ENCODE results near the gene SPAG9.
"Not testable (repeated sequence)": the region's sequence is repeated elsewhere in the genome, so short reads cannot be mapped to it uniquely, and the experiment has no call there.

Gene SPAG9

DNA sequence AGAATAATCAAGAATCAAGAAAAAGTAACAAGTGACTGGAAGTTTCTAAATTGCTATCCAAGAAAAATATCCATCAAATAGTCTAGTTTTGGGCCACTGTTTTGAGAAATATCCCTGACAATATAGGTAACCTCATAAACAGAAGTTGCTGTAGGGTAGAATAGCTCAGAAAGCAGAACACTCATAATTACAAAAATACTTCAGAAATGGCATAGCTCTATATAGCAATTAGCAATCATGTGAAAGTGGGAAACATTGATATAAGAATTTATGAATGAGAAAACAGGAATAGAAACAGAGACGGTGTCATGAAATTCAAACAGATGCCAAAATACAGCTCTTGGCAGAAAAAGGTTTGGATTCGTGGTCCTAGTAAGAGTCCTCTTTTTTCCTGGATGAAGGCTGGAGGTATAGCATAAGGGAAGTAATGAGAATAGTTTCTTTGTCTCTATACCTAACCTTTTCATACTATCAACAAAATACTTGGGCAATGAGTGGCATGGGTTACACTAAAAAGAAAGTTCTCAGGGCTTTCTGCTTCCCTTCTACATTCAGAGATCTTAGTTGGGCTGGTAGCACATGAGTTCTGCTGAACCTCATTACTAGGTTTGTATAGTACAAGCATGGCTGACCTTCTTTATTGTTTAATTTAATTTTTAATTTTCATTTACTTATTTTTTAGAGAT lies 33.5 kb downstream of the SPAG9 start:
- no peak for DNase-seq

DNA sequence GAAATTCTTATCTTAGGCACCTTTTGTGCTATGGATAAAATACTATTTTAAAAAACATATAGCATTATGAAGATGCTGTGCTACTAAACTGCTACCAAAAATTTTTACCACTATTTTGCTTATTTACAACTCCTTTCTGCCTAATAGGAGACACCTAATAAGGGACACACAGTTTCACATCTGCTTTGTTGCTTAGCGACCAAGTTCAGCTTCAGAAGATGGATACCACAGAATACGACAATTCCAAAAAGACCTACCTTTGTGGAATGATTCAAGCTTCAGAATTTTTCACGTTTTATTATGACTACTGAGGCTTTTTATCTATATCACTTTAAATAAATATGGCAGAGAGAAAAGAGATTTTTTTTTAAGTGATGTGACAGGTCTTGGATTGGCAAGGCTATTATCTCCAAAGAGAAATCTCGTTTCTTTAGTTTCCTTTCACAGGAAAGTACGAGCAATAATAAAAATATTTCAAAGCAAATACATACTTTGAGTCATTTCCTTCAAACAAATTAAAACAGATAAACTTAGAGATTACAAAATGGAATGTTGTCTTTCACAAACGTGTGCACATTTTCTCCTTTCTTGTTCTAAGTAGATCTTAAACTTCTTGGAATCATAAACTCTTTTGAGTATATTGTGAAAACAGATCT lies 35.4 kb downstream of the SPAG9 start:
- no peak for DNase-seq

DNA sequence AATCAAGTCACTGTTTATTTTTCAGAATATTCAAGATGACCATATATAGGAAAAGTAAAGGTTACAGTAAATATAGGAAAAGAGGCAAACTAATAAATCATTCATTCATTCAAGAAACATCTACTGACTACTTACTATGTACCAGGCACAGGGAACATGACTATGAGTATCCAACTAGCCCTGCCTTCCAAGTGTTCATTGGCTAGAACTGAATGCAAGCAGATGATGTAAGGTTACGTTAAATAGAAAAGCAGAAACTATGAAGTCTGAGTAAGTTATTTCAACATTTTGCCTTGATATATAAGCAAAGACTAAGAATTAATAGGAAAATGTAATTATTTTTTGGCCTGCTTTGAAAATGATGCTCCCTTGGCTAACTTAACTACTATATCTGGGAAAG lies 36.7 kb downstream of the SPAG9 start:
- no peak for DNase-seq

DNA sequence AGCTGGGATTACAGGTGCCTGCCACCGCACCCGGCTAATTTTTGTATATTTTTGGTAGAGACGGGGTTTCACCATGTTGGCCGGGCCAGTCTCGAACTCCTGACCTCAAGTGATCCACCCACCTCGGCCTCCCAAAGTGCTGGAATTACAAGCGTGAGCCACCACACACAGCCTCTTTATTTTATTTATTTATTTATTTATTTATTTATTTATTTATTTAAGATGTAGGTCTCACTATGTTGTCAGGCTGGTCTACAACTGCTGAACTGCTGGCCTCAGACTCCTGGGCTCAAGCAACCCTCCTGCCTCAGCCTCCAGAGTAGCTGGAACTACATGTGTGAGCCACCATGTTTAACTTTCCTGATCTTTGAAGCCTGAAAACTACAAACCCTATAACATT lies 37.3 kb downstream of the SPAG9 start:
- not testable (repeated sequence) for DNase-seq

DNA sequence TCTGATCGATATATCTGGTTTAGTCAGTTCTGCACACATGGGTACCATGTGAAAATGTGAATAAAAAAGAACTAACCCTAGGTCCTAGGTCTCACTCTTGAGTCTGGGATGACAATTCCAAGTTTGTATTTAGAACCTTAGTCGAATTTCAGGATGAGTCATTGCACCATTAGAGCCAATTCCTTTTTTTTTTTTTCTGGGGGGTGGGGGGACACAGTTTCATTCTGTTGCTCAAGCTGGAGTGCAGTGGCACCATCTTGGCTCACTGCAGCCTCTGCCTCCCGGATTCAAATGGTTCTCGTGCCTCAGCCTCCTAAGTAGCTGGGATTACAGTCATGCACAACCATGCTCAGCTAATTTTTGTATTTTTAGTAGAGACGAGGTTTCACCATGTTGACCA lies 41.6 kb downstream of the SPAG9 start:
- DNase-seq, result no peak

DNA sequence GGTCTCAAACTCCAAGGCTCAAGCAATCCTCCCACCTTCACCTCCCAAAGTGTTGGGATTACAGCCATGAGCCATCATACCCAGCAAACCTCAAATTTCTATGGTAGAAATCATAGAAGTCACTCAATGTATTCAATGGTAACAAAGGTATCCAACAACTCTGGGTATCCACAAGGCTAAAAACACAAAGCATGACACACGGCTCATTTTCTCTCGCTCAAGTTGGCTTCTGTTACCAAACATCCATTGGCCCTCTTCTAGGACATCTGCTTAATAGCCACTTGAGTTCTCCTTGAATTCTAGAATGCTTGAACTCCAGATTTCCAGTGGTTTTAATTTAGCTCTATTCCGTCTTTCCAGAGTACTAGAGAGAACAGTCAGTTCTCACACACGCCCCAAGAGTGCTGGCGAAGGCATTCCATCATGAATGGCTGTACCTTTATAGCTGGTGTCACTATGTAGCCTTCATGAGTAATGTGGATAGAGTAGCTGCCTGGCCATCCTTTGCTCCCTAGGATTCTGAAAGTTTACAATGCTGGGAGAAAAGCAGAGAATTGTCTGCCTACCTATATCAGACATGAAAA lies 42.6 kb downstream of the SPAG9 start:
- DNase-seq, result no peak

DNA sequence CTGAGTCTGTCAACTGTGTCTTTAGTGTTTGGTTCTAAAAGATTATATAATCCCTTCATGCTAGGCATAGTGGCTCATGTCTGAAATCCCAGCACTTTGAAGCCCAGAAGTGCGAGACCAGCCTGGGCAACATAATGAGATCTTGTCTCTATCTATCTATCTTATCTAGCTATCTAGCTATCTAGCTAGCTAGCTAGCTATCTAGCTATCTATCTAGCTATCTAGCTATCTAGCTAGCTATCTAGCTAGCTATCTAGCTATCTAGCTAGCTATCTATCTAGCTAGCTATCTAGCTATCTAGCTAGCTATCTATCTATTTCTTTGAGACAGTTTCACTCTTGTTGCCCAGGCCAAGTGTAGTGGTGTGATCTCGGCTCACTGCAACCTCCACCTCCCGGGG lies 43.8 kb downstream of the SPAG9 start:
- no peak for DNase-seq

DNA sequence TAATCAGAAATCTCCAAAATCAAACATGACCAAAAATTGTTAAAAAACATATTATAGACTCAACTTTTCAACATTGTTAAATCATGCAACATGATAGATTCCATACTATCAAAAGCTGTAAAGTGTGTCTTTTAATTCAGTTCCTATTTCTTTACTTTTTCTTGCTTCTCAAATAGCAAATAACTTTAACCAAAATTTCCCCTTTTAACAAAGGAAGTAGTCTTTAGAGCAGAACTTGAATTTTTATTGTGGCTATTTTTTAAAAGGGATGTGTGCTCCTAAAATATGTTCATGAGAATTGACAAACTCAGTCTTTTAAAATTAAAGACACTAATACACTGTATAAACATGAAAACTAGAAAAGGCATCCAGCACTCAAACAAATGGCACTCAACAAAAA lies 49.1 kb downstream of the SPAG9 start:
- DNase-seq, result no peak

DNA sequence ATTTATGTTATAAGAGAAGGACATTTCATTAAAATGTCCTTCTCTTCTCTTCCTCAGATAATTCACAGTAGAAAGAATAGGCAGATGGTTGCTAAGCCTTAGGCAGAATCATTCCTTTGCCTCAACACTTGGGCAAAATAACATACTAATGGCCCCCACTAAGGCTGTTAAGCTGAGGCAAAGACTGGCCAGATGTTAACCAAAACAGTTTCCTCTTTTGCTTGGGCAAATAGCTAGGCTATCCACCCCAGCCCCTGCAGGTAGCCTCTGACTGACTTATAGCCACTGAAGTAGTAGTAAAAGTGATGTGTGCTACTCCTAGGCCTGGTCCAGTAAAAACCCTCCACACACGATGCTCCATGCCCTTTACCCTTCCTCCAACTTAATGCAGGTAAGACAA lies 55.2 kb downstream of the SPAG9 start:
- no peak for DNase-seq

DNA sequence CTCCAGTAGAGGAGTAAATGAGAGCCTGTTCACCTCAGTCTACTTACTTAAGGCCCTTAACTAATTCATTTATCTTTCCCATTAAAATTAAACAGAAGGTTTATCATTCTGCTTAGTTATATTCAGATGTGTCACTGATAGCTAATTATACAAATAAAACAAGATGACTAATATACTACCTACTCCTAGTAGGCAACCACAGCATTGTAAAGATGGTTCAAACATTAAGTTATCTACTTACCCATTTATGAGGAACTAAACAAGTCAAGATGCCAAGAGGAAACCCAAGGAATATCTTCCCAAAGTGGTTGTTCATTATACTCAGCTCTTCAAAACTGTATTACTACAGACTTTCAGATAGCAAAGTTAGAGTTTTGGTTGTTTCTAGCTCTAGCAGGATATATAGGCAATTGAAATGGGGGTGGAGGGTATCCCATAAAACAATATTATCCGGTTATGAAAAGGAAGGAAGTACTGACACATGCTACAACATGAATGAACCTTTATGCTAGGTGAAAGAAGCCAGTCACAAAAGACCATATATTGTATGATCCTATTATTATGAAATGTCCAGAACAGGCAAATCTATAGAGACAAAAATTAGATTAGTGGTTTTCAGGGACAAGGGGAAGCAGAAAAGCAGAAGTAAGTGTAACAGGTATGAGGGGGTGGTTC lies 56.5 kb downstream of the SPAG9 start:
- DNase-seq, result no peak

DNA sequence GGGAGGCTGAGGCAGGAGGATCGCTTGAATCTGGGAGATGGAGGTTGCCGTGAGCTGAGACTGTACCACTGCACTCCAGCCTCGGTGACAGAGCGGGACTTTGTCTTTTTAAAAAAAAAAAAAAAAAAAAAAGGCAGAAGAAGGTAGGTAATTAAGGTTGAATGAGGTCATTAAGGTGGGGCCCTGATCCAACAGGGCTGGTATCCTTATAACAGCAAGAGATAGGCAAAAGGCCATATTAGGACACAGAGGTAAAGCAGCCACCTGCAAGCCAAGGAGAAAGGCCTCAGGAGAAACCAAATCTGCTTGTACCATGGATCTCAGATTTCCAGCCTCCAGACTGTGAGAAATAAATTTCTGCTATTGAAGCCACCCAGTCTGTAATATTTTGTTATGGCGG lies 60.3 kb downstream of the SPAG9 start:
- DNase-seq, result no peak

DNA sequence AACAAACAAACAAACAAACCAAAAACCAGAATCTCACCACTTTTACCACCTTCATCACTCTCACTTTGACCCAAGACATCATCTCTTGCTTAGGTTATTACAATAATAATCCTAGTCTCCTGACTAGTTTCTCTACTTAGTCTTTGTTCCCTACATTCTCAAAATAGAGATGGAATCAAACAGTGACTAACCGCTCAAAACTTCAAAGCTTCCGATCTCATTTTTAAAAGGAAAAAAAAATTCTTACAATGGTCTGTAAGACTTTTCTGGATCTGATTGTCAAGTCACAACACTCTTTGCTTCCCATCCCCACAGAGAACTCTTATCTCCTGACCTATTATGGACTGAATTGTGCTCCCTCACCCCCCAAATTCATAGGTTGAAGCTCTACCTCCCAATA lies 60.9 kb downstream of the SPAG9 start:
- DNase-seq, result no peak

DNA sequence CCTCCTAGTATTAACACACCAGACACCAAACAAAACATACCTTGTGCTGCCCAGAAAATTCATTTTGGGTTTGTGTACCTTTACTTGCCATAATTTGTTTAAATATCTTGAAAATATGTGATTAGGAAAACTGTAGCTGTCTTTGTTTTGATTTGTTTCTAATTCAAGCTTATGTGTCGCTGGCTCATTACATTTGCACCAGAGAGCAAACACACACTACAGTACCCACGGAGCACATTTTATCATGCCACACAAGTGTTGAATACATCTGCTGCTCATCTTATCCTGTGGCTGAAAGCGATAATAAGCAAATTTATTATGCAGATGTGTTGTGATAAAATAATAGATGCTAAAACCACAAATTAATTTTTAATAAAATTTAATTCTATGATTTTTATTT lies 63.1 kb downstream of the SPAG9 start:
- no peak for DNase-seq

DNA sequence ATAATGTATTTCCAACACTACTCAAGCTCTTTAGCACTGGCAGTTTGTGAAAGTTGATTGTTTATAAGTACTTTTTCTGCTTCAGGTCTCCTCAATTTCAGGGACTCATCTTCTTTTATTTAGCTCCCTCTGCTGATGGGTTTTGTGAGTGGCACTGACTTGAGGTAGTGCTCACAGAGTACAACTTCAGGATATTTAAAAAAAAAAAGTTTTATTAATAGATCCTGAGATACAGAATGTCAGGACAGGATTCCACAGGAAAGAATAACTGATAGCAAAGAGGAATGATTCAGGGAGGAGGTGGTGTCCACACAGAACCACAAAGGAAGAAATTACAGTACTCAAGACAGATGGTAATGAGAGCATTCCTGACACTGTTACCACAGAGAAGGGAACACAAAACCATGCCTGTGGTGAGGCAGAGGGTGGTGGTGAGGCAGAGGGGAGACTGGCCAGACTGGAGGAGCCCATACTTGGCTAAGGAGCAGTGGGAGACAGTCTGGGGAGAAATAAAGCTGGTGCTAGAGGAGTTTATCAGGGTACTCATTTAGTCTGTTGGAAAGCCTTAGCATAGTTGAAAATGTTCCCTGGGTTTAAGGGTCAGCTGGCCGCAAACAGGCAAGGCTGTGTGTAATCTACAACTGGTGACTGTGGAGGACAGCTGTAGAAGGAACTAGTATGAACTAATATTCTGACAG lies 63.7 kb downstream of the SPAG9 start:
- DNase-seq, result peak; percentile 50

DNA sequence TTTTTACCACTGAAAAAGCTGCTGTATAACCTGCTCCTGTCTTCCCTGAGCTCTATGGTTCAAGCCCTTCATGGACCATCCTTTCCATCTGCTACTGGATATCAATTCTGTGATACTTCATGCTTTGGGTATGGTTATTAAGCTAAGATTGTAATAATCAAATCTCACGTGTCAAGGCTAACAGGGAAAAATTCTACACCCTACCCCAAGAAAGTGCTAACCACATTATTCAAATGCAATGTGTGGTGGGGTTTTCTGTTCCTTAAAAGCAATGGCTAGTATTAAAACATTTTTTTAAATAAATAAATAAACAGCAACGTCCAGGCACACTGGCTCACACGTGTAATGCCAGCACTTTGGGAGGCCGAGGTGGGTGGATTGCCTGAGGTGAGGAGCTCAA lies 65.9 kb downstream of the SPAG9 start:
- no peak for DNase-seq

DNA sequence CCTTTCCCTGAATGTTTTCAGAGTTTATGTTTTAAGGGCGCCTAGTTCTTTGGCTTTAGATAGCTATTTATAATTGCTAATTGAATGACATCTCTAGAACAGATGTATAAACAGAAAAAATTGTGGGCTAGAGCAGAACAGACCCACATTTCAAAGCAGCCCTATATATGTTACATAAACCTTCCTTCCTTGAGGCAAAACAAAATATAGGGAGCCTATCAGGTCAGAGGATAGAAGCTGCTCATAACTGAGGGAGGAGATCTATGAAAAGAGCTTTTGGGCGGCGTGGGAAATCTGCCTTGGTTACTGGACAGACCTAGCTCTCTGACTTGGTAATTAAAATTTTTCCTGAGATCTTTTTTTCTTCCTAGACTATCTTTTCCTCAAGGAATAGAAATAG lies 68.4 kb downstream of the SPAG9 start:
- DNase-seq, result no peak

DNA sequence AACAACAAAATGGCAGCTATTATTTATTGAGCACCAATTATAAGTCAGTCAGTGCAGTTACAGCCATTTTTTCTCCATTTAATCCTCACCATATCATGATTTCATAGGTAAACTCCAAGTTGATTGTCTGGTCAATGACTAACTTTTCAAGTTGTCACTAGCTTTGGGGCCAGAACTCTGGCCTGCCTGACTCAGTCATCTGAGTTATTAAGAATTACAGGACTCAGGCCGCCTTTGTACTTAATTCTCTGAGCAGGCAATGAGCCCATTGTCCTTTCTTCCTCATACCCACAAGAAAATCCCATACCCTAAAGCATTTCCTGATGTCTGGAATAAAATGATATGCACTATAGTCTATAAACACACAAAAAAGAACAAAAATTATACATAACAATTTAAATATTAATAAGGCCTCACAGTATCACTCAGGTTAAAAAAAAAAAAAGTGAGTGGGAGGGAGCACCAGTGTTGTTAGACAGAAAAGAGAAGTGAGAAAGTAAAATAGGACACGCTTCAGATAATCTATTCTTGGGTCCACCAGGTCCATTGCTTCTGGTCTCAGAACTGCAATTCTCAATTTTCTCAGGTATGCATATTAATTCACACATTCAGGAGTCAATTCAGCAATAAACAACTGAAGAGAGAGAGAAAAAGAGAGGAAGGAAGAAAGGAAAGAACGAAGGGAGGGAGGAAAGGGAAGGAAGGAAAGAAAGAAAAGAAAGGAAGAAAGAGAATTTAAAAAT lies 70.2 kb downstream of the SPAG9 start:
- DNase-seq, result no peak

DNA sequence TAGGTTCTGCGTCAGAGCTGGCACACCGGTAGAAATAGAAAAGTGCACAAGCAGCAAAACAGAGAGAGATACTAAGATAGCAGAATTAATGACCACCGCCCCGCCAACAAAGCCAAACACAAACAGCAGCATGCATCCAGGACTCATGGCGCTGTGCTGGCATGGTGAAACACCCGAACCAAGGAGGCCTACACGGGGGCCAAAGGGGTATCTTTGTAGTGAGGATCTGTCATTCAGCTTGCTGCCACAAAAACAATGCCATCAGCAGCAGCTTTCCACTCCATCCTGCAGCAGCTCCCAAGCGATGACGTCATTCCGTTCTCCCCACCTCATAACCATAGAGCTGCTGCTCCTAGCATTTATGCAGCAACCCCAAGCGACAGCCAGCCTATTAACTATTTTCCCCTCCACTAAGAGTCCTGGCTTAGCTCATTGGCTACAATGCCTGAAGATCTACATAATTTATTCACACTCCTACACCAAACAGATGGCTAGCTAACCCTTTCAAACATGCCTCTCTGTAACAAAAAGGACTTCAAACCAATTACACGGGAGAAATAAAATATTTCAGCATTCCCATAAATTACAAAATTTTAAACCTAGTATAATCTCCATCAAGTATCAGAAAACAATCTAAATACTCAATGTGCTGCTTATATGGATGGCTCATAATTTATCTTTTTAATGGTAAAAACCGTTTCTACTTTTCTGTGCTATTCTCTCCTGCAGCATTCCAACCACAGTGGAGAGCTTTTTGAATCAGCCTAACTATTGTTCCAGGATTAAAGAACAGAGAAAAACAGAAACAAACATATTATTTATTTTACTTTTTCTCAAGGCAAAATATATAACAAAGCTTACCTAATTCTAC lies 73.9 kb downstream of the SPAG9 start:
- DNase-seq, result peak; percentile 93

DNA sequence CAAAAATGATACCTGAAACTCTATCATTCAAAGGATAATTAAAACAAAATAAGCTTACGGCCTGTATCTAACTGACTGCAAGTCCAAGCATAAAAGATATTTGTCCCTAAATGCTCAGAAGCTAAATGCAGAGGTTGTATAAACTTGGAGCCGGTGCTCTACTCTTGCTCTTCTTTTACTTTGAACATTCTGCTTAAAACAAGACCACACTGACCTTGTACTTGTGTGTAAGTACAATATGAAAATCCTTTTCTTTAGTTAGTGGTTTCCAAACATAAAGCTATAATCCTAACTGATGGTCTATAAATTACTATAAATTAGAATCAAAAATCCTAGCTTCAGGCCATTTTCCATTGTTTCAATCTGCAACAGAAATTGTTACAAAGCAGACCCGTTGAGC lies 74.6 kb downstream of the SPAG9 start:
- no peak for DNase-seq

DNA sequence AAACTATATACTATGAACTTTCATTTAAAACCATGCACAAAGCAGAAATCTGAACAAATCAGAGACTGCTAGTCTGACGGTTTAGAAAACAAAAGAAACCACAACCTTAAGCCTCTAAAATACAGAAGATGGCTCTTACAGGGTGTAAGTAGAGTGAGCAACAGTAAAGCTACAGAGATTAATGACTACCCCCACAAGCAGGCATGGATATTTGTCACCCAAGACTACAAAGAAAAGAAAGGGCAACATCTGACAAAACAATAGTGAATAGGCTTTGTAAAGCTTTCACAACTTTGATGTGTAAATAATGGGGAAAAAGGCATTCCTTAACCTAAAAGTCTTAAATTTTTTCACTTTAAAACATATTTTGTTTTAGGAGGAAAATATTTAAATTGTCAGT lies 75.0 kb downstream of the SPAG9 start:
- peak; percentile 34 for DNase-seq

DNA sequence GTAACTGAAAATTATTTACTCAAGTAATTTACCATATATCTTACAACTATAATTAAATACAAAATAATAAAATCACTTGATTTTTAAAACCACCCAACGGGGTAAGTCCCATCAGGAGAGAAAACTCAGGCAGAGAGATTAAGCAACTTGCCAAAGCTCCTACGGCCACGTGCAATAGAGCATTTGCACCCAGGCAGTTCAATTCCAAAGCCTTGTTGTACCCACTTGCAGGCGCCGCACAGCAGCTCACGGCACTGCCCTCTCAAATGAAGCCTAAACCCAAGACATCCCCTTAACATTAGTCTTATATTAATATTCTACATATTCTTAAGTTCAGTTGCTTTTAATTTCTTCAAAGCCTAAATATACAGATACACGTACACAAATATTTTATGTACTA lies 75.7 kb downstream of the SPAG9 start:
- peak; percentile 29 for DNase-seq

DNA sequence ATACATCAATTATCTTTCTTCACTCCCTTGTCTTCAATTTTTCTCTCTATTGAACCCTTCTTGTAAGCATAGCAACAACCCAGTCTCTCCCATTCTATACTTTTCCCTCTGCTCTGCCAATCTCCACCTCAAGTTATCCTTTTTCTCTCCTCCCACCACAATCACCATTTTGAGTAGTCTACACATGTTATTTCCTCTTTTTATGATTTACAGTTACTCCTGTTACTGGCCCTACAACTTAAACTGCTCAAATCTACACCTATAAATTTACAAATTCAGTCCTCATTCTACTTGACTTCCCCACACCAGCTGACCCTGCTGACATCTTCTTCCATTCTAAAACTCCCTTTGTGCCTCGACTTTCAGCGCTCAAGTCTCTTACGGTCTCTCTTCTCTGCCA lies 84.6 kb downstream of the SPAG9 start:
- DNase-seq, result no peak
